Measurements from ENCODE around the gene NDUFS8.

NDUFS8 gene

DNA sequence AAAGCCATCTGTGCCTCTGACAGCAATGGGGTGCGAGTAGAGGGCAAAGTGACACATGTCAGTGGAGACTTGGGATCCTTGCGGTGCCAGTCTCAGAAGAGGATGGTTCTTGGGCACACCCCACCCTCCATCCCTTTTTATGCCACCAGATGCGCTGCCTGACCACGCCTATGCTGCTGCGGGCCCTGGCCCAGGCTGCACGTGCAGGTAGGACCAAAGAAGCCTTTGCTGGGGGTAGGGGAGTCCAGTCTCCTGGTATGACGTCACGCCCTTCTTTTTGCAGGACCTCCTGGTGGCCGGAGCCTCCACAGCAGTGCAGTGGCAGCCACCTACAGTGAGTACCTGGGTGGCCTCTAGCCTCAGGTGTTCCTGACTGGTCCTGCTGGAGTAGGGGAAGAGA, 1.5 kb downstream of the NDUFS8 start:
- no peak for DNase-seq
- in situ Hi-C loops (cut with MboI; ENCODE audit: low pct_unique_long_range_greater_than_20kb, low sequenced_read_pairs), result no loop called here

DNA sequence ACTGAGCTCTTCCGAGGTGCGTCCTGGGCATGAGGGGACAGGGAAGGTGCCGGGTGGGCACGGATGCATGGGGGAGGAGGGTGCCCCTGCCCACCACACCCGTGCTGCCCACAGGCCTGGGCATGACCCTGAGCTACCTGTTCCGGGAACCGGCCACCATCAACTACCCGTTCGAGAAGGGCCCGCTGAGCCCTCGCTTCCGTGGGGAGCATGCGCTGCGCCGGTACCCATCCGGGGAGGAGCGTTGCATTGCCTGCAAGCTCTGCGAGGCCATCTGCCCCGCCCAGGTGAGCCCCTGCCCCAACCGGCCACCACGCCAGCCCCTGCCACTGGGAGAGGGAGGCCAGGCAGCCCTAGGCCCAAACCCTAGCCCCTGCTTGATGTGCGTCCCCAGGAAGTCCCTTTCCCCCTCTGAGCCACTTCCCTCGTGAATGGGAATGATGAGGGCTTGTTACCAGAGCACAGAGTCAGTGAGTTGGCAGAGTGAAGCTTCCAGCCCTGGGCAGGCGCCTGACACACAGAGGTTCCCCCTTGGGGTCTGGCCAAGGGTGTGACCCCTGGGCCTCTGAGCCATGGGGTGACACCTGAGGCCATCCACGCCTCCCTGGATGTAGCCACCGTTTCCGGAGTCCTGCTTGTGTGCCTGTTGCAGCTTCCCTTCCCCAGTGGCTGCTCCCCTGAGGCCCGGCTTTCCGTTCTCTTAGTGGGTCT, 2.7 kb downstream of the NDUFS8 start:
- in situ Hi-C loops (cut with MboI; ENCODE audit: low pct_unique_long_range_greater_than_20kb, low sequenced_read_pairs), result no loop called here
- no peak for DNase-seq

DNA sequence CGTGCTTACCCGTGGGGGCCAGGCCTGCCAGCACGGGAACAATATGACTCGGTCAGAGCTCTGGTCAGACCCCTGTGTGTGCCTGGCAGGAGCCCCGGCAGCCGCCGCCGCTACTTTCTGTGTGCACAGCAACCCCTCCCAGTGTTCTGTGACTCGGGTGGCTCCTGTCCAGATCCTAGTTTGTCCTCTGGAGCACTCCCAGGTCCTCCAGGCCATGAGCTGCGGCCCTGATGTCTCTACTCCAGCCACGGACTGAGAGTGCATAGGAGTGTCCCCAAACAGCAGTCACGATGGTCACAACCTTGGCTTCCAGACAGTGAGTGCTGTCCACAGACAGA, 3.2 kb downstream of the NDUFS8 start:
- in situ Hi-C loops (cut with MboI; ENCODE audit: low pct_unique_long_range_greater_than_20kb, low sequenced_read_pairs), result no loop called here
- DNase-seq, result no peak

DNA sequence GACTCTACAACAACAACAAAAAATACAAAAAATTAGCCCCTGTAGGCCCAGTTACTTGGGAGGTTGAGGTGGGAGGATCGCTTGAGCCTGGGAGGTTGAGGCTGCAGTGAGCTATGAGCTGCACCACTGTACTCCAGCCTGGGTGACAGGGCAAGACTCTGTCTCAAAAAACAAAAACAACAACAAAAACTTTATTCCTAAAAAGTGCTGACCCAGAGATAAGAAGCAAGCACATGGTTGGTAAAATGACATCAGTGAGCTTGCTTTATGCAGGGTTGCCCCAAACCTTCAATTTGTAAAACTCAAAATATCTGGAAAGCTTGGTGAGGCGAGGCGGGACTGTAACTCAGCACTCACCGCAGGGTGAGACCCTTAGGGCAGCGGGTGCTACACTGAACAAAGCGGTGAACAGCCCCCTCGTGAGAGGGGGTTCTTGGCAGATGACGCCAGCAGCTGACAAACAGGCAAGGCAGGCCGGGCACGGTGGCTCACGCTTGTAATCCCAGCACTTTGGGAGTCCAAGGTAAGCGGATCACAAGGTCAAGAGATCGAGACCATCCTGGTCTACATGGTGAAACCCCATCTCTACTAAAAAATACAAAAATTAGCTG, 4.9 kb downstream of the NDUFS8 start:
- in situ Hi-C loops (cut with MboI; ENCODE audit: low pct_unique_long_range_greater_than_20kb, low sequenced_read_pairs), result no loop called here
- no peak for DNase-seq

DNA sequence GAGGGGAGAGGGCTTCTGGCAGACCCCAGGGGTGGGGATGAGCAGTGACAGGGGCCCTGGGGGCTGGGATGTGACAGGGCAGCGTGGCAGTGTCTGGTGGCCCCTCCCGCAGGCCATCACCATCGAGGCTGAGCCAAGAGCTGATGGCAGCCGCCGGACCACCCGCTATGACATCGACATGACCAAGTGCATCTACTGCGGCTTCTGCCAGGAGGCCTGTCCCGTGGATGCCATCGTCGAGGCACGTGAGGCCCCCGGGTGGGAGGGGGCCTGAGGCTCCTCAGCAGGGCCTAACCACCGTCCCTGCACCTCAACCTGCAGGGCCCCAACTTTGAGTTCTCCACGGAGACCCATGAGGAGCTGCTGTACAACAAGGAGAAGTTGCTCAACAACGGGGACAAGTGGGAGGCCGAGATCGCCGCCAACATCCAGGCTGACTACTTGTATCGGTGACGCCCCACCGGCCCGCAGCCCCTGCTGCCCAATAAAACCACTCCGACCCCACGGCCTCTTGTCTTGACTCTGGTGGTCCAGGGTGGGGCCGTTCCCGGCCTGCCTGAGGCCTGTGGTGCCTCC, 5.7 kb downstream of the NDUFS8 start:
- DNase-seq, result peak; percentile 34
- in situ Hi-C loops (cut with MboI; ENCODE audit: low pct_unique_long_range_greater_than_20kb, low sequenced_read_pairs), result no loop called here

DNA sequence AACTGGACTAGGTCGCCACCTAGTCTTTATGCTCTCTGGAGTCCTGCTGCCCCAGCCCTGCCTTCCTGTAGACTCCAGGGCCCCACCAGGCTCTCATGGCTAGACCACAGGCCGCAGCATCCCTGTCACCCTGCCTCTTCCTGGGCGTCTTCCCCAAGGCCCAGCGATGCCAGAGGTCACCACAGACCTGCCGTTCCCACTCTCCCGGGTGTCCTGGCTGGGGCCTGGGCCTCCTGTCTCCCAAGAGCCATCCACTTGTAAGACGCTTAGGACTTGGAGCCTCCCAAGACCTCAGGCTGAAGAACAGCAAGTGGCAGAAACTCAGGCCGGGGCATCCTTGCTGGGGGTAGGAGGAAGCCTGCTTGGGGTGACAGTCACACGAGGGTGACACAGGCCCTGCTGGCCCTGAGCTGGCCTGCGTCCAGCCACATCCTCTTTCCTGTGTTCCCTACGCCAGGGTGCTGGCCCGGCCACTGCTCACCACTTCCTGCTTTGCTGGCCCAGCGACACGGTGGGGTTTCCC, 6.3 kb downstream of the NDUFS8 start:
- in situ Hi-C loops (cut with MboI; ENCODE audit: low pct_unique_long_range_greater_than_20kb, low sequenced_read_pairs), result no loop called here

DNA sequence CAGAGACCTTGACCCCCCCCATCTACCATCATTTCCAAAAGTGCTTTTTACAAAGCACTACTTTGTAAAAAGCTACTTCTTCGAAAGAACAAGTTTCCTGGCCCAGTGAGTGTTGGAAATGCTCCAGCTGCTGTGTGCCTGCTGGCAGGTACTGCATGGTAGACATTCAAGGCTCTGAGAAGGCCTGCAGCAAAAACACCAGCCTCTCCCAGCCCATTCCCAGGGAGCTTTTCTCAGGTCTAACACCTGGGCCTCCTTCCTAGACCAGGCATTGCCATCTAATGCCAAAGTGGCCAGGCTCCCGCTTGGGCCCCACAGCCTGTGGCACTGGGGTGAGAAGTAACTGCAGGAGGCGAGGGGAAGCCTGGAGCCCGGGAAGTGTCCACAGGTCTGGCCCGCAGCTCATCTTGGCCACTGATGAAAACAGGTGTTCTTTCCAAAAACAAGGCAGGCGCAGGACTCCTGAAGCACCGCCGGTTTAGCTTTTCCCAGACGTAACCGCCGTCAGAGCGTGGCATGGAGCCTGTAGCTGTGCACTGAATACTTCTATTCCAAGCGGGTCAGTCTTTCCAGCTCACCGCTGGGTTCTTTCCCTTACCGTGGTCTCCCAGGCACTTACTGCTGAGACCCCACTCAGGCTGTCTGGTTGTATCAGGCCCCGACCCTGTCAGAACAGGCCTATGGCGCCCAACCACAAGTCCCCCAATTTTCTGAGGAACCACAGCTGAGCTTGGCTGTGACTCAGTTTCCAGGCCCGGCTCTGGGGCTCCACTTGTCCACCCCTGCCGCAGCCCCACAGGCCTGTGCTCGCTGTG, 7.1 kb downstream of the NDUFS8 start:
- no peak for DNase-seq
- in situ Hi-C loops (cut with MboI; ENCODE audit: low pct_unique_long_range_greater_than_20kb, low sequenced_read_pairs), result no loop called here

More for the DNA sequence above, 6.3 kb downstream of the NDUFS8 start:
- peak; percentile 61 for DNase-seq

DNA sequence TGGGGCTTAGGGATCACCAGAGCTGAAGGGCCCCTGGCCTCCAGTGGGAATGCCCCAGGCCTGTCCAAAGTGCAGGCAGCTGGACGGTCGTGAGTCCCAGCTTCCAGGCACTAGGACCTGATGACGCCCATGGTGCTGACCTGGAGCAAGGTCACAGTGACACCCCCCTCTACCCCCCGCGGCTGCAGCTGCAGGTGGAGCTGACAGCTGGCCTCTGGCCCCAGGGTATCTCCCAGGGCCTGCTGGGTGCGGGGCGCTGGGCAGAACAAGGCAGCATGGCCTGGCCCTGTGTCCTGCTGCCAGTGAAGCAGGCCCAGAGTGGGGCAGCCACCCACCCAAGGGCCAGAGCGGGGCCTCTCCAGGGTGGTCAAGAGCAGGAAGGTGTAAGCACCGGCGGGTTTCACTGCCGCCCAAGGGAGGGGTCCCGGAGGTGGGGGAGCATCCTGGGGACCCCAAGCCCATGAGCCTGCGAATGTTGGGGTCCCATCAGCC, 7.8 kb downstream of the NDUFS8 start:
- in situ Hi-C loops (cut with MboI; ENCODE audit: low pct_unique_long_range_greater_than_20kb, low sequenced_read_pairs), result no loop called here
- DNase-seq, result no peak

DNA sequence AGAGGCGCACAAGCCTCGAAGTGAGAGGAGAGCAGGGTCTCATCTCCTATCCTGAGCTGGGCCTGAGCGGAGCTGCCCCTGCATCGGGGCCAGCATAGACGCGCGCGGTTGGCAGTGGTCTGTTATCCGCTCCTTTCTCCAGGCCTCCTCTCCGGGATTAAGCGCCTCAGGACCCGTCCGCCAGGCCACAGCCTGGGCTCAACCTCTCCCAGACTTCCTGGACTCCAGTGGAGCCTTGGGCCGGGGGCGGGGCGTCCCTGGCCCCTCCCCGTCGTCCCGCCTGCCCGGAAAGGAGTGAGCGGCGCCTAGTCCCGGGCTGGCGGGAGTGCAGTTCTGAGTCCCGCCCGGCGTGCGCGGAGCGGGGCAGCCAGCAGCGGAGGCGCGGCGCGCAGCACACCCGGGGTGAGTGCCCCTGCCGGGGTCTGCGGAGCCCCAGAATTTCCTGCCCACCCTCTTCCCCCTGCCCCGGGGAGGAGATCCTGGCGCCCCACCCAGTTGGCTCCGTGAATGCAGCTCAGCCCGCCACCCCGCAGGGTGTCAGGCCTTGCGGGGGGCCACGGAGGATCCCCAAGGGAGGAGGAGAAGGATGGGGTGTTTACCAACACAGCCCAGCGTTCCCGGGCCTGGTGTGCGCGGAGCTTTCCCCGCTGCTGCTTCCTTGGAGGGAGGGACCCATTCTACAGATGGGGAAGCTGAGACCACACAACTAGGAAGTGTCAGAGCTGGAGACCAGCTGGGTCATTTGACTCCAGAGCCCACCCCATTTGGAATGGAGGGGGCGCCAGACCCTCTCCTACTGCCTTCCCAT, 8.4 kb downstream of the NDUFS8 start, which contains the start of gene TCIRG1:
TCIRG1 (plus strand) TSS at position 308 of the 808 bp plus-strand sequence. CDS start 2,247 bp downstream, outside the sequence.
- in situ Hi-C loops (cut with MboI; ENCODE audit: low pct_unique_long_range_greater_than_20kb, low sequenced_read_pairs), result no loop called here
- DNase-seq, result peak; percentile 80

DNA sequence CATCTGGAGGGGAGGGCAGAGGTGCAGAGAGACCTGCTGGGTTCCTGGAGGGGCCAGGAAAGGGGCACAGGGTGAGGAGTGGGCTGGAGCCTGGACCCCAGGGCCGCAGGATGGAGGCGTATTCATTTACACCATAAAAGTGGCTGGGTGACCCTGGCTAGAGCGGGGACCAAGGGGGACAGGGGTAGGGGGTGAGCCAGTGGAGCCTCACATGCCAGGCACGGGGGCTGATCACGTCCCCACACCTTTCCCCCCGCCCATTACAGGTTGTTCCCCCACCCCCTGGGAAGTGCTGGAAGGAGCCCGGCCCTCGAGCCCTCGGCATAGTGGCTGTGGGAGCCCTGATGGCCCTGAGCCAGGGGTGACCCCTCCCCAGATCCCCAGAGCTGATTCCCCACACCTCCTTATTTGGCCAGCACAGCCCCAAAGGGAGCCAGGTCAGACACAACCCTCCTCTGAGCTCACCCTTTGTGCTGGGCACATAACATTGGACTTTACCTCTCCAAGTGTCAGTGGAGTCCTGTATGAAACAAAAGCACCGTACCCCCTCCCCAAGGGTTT, 9.1 kb downstream of the NDUFS8 start:
- no peak for DNase-seq

DNA sequence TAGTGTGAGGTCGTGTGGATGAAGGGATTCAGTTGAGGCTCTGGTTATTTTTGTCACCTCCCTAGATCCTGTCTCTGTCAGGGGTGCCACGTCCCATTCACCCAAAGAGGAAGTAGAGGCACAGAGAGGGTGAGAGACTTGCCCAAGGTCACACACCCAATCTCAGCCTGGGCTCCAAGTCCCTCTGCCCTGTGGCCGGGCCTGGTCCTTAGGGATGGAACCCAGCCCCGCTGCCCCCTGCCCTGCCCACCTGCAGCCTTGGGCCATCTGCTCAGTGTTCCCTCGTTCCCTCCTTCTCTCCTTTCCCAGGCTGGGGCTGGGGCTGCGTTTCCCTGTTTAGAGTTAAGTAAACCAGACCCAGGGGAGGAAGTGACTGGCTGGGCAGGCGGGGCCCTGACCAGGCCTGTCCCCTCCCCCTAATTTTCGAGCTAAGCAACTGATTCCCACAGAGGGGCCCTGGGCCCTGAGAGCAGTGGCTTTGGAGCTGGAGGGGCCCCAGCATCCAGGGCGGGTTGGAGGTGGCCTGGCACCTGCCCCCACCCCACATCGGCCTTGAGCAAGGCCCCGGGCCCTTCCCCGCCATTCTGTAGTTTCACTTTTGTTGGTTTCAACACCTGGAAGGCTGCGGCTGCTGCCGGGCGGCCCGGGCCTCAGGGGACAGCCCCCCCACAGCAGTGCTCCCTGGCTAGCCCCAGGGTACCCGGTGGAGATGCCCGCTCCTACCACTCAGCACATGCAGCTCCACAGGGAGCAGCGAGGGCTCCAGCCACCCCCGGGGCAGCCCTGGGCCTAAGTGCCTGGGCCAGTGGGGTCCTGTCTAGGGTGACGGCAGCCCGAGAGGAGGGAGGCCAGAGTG, 9.8 kb downstream of the NDUFS8 start:
- in situ Hi-C loops (cut with MboI; ENCODE audit: low pct_unique_long_range_greater_than_20kb, low sequenced_read_pairs), result no loop called here
- peak; percentile 85 for DNase-seq

More for the DNA sequence above, 9.1 kb downstream of the NDUFS8 start:
- in situ Hi-C loops (cut with MboI; ENCODE audit: low pct_unique_long_range_greater_than_20kb, low sequenced_read_pairs), result no loop called here

DNA sequence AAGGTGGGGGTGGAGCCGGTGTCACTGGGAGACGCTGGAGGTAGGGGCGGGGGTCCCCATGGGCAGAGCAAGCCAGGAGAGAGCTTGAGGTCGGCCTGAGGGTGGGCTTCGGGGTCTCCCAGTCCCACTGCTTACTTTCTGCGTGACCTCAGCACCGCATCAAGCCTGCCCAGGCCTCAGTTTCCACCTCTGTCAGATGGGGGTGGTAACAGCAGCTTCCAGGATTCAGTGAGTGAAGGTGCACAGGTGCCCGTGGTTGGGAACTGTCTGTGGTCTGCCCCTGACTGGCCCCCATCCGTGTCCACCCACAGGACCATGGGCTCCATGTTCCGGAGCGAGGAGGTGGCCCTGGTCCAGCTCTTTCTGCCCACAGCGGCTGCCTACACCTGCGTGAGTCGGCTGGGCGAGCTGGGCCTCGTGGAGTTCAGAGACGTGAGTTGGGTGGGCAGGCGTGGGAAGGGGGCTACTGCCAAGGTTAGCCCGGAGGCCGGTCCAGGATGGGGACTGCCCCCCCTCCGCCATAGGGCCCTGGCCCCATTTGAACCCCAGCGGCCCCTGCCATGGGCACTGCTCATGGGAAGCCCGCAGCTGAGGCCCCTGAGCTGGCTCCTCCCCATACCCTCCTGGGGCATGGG, 10.6 kb downstream of the NDUFS8 start:
- in situ Hi-C loops (cut with MboI; ENCODE audit: low pct_unique_long_range_greater_than_20kb, low sequenced_read_pairs), result no loop called here

DNA sequence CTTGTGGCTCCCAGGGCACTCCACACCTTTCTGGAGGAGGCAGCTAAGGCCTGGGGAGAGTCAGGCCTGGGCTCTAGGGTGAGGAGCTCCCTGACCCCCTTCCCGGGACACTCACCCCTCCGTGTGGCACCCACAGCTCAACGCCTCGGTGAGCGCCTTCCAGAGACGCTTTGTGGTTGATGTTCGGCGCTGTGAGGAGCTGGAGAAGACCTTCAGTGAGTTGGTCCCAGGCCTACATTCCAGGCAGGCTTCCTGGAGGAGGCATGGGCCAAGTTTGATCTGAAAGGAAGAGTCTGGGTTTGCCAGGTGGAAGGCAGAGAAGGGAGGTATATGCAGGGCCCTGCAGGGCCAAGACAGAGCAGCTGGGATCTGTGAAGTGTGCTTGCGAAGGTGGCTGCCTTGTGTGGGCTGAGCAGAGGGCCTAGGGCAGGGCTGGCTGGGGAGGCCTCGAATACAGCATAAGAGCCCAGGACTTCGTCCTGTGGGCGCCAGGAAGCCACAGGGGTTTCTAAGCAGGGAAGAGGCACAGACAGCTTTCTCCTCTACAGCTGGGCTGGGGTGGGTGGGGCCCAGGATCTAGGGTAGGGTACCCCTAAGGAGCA, 11.2 kb downstream of the NDUFS8 start:
- in situ Hi-C loops (cut with MboI; ENCODE audit: low pct_unique_long_range_greater_than_20kb, low sequenced_read_pairs), result no loop called here
- DNase-seq, result no peak

More for the DNA sequence above, 10.6 kb downstream of the NDUFS8 start:
- no peak for DNase-seq

DNA sequence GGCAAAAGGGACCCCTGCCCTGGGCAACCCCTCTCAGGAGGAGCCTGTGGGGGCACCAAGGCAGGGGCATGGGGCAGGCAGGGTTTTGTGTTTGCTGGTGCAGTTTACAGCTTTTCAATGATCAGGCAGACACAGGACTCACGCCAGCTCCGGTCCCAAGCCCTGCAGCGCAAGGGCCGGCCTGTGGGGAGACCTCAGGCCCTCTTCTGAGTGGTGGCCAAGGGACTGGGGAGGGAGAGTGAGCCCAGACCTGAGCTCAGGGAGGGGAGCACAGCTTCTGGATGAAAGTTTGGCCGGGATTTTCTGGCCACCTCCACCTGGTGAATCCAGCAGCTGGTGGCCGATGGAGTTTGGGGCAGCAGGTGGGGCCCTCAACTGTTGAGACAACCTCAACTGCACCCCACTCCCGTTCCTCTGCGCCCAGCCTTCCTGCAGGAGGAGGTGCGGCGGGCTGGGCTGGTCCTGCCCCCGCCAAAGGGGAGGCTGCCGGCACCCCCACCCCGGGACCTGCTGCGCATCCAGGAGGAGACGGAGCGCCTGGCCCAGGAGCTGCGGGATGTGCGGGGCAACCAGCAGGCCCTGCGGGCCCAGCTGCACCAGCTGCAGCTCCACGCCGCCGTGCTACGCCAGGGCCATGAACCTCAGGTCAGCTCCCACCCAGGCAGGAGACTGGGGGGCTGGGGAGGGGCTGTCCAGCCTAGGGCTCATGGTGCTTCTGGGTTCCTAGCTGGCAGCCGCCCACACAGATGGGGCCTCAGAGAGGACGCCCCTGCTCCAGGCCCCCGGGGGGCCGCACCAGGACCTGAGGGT, 11.9 kb downstream of the NDUFS8 start:
- no peak for DNase-seq
- in situ Hi-C loops (cut with MboI; ENCODE audit: low pct_unique_long_range_greater_than_20kb, low sequenced_read_pairs), result no loop called here

DNA sequence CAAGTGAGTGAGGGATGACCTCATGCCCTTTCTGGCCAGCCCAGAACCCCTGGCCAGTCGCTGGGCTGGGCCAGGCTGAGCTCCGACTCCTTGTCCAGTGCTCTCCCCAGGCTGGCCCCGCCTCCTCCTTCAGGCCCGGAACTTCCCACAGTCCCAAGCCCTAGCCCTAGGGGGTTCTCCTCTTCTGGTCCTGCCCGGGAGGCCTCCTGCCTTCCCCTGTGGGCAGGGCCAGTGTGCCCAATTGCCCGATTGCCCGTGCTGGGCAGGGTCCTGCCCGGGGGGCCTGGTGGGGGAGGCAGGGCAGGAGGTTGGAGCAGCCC, 12.5 kb downstream of the NDUFS8 start:
- no peak for DNase-seq
- in situ Hi-C loops (cut with MboI; ENCODE audit: low pct_unique_long_range_greater_than_20kb, low sequenced_read_pairs), result no loop called here

Data from KBM-7 (cell line).